ENCODE results near the gene RGCC. TPM values are rescaled to one million over a fixed set of nuclear protein-coding genes. Genes with fewer than 3 reads are reported as not detected.
"Not testable (repeated sequence)": the region's sequence is repeated elsewhere in the genome, so short reads cannot be mapped to it uniquely, and the experiment has no call there.

The RGCC gene
- total RNA-seq, 1 donor from 2014 or later: 9.7 TPM

- TF ChIP-seq CTCF (conservative IDR thresholded peaks at IDR 0.05; ENCODE audit: low read depth, low read length): no peak
- no peak for DNase-seq (ENCODE audit: low read depth)
- no peak overlapping the region for H3K4me3 ChIP-seq (ENCODE audit: low read depth, low read length)
Observed at GRCh38 chr13:41416276-41416675, 41.1 kb upstream of the RGCC start.

GRCh38 chr13:41418027-41418426, 39.3 kb upstream of the RGCC start:
- DNase-seq (ENCODE audit: low read depth): no peak
- no peak for TF ChIP-seq CTCF (conservative IDR thresholded peaks at IDR 0.05; ENCODE audit: low read depth, low read length)
- H3K4me3 ChIP-seq (ENCODE audit: low read depth, low read length): no peak overlapping the region

DNA sequence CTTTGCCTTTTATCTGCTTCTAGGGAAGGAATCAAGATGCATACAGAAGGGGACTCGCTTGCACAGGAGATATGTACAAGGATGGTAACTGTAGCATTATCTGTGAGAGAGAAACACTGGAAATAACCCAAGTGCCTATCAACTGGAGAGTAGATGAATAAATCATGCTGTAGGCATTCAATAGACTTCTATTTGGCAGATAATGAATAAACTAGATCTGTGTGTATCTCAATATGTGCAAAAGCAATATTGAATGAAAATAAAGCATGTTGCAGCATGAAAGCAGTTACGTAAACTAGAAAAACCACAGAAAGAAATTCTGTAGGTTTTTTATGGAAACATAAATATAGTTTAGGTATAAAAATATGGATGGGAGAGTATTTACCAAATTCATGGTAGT, 38.6 kb upstream of the RGCC start:
- H3K4me3 ChIP-seq (ENCODE audit: low read depth, low read length): no peak overlapping the region
- no peak for TF ChIP-seq CTCF (conservative IDR thresholded peaks at IDR 0.05; ENCODE audit: low read depth, low read length)
- no peak for DNase-seq (ENCODE audit: low read depth)

DNA sequence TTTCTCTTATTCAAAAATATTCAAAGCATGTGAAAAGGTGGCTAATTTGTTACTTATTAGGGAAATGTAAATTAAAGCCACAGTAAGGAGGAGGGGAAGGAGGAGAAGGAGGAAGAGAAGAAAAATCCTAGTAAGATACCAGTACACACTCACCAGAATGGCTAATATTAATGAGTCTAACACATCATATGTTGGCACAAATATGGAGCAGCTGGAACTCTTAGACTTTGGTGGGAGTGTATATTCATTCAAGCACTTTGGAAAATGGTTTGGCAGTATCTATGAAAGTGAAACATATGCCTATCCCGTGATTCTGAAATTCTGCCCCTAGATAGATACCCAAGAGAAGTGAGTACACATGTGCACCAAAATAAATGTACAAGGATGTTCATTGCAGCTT, 38.1 kb upstream of the RGCC start:
- DNase-seq (ENCODE audit: low read depth): no peak
- TF ChIP-seq CTCF (conservative IDR thresholded peaks at IDR 0.05; ENCODE audit: low read depth, low read length): no peak
- H3K4me3 ChIP-seq (ENCODE audit: low read depth, low read length): no peak overlapping the region

GRCh38 chr13:41420146-41420545, 37.2 kb upstream of the RGCC start:
- no peak for DNase-seq (ENCODE audit: low read depth)
- no peak for TF ChIP-seq CTCF (conservative IDR thresholded peaks at IDR 0.05; ENCODE audit: low read depth, low read length)
- no peak overlapping the region for H3K4me3 ChIP-seq (ENCODE audit: low read depth, low read length)

- H3K4me3 ChIP-seq (ENCODE audit: low read depth, low read length); DNase-seq (ENCODE audit: low read depth): not testable (repeated sequence)
Observed at GRCh38 chr13:41421330-41421729, 36.0 kb upstream of the RGCC start.

DNA sequence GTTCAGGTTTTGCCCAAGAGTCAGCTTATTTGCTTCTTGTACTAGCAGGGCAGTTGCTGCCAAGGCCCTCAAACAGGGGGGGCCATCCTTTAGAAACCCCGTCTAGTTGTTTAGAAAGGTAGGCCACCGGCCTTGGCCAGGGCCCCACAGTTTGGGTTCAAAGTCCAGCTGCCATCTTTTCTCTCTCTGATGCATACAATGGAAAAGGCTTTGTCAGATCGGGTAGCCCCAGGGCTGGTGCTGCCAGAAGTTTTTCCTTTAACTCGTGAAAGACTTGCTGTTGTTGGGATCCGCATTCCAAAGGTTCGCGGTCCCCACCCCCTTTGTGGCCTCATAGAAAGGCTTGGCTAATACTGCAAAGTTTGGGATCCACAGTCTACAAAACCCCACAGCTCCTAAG, 35.4 kb upstream of the RGCC start:
- not testable (repeated sequence) for H3K4me3 ChIP-seq (ENCODE audit: low read depth, low read length); DNase-seq (ENCODE audit: low read depth)

- DNase-seq (ENCODE audit: low read depth); H3K4me3 ChIP-seq (ENCODE audit: low read depth, low read length): not testable (repeated sequence)
Observed at GRCh38 chr13:41423259-41423658, 34.1 kb upstream of the RGCC start.

- not testable (repeated sequence) for H3K4me3 ChIP-seq (ENCODE audit: low read depth, low read length); DNase-seq (ENCODE audit: low read depth)
Observed at GRCh38 chr13:41424675-41425074, 32.7 kb upstream of the RGCC start.
